ENCODE results near the gene CEBPZ.

GRCh38 chr2:37191253-37191652 is 40.1 kb downstream of the CEBPZ start:
- TF ChIP-seq CTCF (IDR thresholded peaks at IDR 0.05; ENCODE audit: extremely low read depth in 1 of 2, insufficient read depth in 1 of 2, low read depth in 1 of 2, low read length in 2 of 2) (no peak), FOS (IDR thresholded peaks at IDR 0.05; ENCODE audit: borderline replicate concordance, insufficient read depth, low read length) (no peak), POLR2AphosphoS5 (IDR thresholded peaks at IDR 0.05; ENCODE audit: insufficient read depth, low read depth, low read length) (no peak)
